MM.1S (cell line): ENCODE data around the gene CCDC85C.
A peak's percentile ranks its signal among the peaks of the same experiment; 100 is the strongest.

Source experiments
- DNase-seq: peaks from one replicate; pipeline ENCODE4 v3.0.0-alpha.2; 2015
- H2AFZ ChIP-seq: fragments of 300-600 bp; sonication (generic); 2 replicates; pipeline ENCODE4 v1.6.0; 2016; ENCODE audit warnings: antibody characterized with exemption, low read length
- H3F3A ChIP-seq: fragments of 300-600 bp; sonication (generic); 2 replicates; pipeline ENCODE4 v1.6.1; 2016; ENCODE audit warnings: mild to moderate bottlenecking, antibody characterized with exemption, low read length, moderate library complexity, mixed read lengths; ENCODE audit not compliant: insufficient read depth
- H3K27ac ChIP-seq: fragments of 300-600 bp; sonication (generic); 2 replicates; pipeline ENCODE4 v1.5.1; 2016; ENCODE audit warnings: mild to moderate bottlenecking, low read length
- H3K27me3 ChIP-seq: fragments of 300-600 bp; sonication (generic); replicated peaks from 2 replicates; pipeline ENCODE4 v1.6.0; 2016; ENCODE audit warnings: low read length; ENCODE audit not compliant: insufficient read depth
- H3K36me3 ChIP-seq: fragments of 300-600 bp; sonication (generic); replicated peaks from 2 replicates; pipeline ENCODE4 v1.6.1; 2016; ENCODE audit warnings: mild to moderate bottlenecking, low read length, mixed read lengths; ENCODE audit not compliant: insufficient read depth
- H3K4me1 ChIP-seq: fragments of 300-600 bp; sonication (generic); 2 replicates; pipeline ENCODE4 v1.6.1; 2016; ENCODE audit warnings: low read length, mixed read lengths
- H3K4me2 ChIP-seq: fragments of 300-600 bp; sonication (generic); 2 replicates; pipeline ENCODE4 v1.6.0; 2016; ENCODE audit warnings: low read depth, low read length
- H3K4me3 ChIP-seq: fragments of 300-600 bp; sonication (generic); 2 replicates; pipeline ENCODE4 v1.5.1; 2016; ENCODE audit warnings: low read length, mixed read lengths
- H3K79me2 ChIP-seq: fragments of 300-600 bp; sonication (generic); 2 replicates; pipeline ENCODE4 v1.6.1; 2016; ENCODE audit warnings: mixed run types, low read length, mixed read lengths
- H3K9ac ChIP-seq: fragments of 300-600 bp; sonication (generic); 2 replicates; pipeline ENCODE4 v1.6.1; 2016; ENCODE audit warnings: low read length, mixed read lengths
- H3K9me2 ChIP-seq: fragments of 300-600 bp; sonication (generic); replicated peaks from 2 replicates; pipeline ENCODE4 v1.6.1; 2016; ENCODE audit warnings: mild to moderate bottlenecking, low read length, mixed read lengths; ENCODE audit not compliant: insufficient read depth
- H3K9me3 ChIP-seq: fragments of 300-600 bp; sonication (generic); replicated peaks from 2 replicates; pipeline ENCODE4 v1.6.1; 2016; ENCODE audit warnings: mild to moderate bottlenecking, low read length, mixed read lengths; ENCODE audit not compliant: insufficient read depth
- H4K20me1 ChIP-seq: fragments of 300-600 bp; sonication (generic); 2 replicates; pipeline ENCODE4 v1.6.1; 2016; ENCODE audit warnings: mild to moderate bottlenecking, low read length, moderate library complexity, mixed read lengths; ENCODE audit not compliant: insufficient read depth
- CTCF ChIP-seq: fragments of 300-600 bp; sonication (generic); IDR thresholded peaks from 2 replicates; pipeline ENCODE4 v1.5.1; 2016; ENCODE audit warnings: antibody characterized with exemption, low read length, mixed read lengths
- EZH2 ChIP-seq: fragments of 300-600 bp; sonication (generic); optimal IDR thresholded peaks from 2 replicates; pipeline ENCODE3; 2017; ENCODE audit warnings: low read depth, mild to moderate bottlenecking, antibody characterized with exemption, low read length, mixed read lengths
- EZH2phosphoT487 ChIP-seq: fragments of 300-600 bp; sonication (generic); IDR thresholded peaks from 2 replicates; pipeline ENCODE4 v1.6.1; 2018; ENCODE audit warnings: antibody characterized with exemption, low read length

The CCDC85C gene

GRCh38 chr14:99479906-99480869 lies 123.8 kb downstream of the CCDC85C start, which contains the start of gene SETD3:
Gene SETD3, minus strand, starts transcription at chr14:99480859. Its CDS starts 15,054 bp downstream, at chr14:99465805.
- TF ChIP-seq EZH2phosphoT487 (no peak), CTCF (no peak), EZH2 (no peak)
- no peaks in the 10 kb centered on the region for H3K9me2 ChIP-seq
- H3K27ac ChIP-seq, result peak within 1 kb of the TSS; percentile 44; the same call in 1 of the 2 replicates
- H3F3A ChIP-seq, result no peaks in the 10 kb centered on the region
- peak within 1 kb of the TSS; percentile 83 for H3K4me3 ChIP-seq
- peak within 1 kb of the TSS; percentile 78 for H3K4me2 ChIP-seq
- H3K36me3 ChIP-seq, result no peaks in the 10 kb centered on the region
- no peaks in the 10 kb centered on the region for H3K27me3 ChIP-seq
- 0 out of 2 replicates have a peak, but pooled peaks cover 8% of the 10 kb centered on the region for H4K20me1 ChIP-seq
- no peak for DNase-seq
- H3K9me3 ChIP-seq, result no peaks in the 10 kb centered on the region
- H2AFZ ChIP-seq, result peak within 1 kb of the TSS; percentile 51
- peaks cover 4% of the 10 kb centered on the region; the same call in 1 of the 2 replicates for H3K4me1 ChIP-seq
- peak within 1 kb of the TSS; percentile 76 for H3K9ac ChIP-seq
- H3K79me2 ChIP-seq, result peaks cover 87% of the 10 kb centered on the region

- no peak for DNase-seq
- no peak overlapping the region for H2AFZ ChIP-seq
Measured at GRCh38 chr14:99479160-99479905, 124.7 kb downstream of the CCDC85C start.

GRCh38 chr14:99478128-99478527 lies 125.9 kb downstream of the CCDC85C start:
- Histone ChIP-seq H3F3A (no peaks in the 10 kb centered on the region), H2AFZ (no peak overlapping the region), H4K20me1 (no peaks in the 10 kb centered on the region), H3K9me3 (no peaks in the 10 kb centered on the region), H3K79me2 (peaks cover 80% of the 10 kb centered on the region), H3K36me3 (no peaks in the 10 kb centered on the region), H3K27me3 (no peaks in the 10 kb centered on the region), H3K4me1 (peaks cover 4% of the 10 kb centered on the region; the same call in 1 of the 2 replicates), H3K9me2 (no peaks in the 10 kb centered on the region), H3K27ac (no peak overlapping the region), H3K4me2 (no peak overlapping the region), H3K9ac (no peak overlapping the region), H3K4me3 (no peak overlapping the region)
- TF ChIP-seq EZH2phosphoT487 (no peak), CTCF (no peak), EZH2 (no peak)
- DNase-seq, result no peak

More at GRCh38 chr14:99479160-99479905, 124.7 kb downstream of the CCDC85C start:
- H3K4me1 ChIP-seq, result peaks cover 4% of the 10 kb centered on the region; the same call in 1 of the 2 replicates
- 0 out of 2 replicates have a peak, but pooled peaks cover 3% of the 10 kb centered on the region for H4K20me1 ChIP-seq
- H3K4me3 ChIP-seq, result peak overlapping the region; percentile 72
- TF ChIP-seq EZH2, result no peak
- TF ChIP-seq CTCF, result no peak
- no peak for TF ChIP-seq EZH2phosphoT487
- H3K9me2 ChIP-seq, result no peaks in the 10 kb centered on the region
- peak overlapping the region; percentile 62 for H3K4me2 ChIP-seq
- no peaks in the 10 kb centered on the region for H3K36me3 ChIP-seq
- H3K9me3 ChIP-seq, result no peaks in the 10 kb centered on the region
- peaks cover 82% of the 10 kb centered on the region for H3K79me2 ChIP-seq
- no peaks in the 10 kb centered on the region for H3F3A ChIP-seq
- H3K27ac ChIP-seq, result no peak overlapping the region
- no peaks in the 10 kb centered on the region for H3K27me3 ChIP-seq
- peak overlapping the region; percentile 44; the same call in 1 of the 2 replicates for H3K9ac ChIP-seq
